KBM-7 (cell line): ENCODE data around the gene HMX2.
"Not testable (repeated sequence)": the region's sequence is repeated elsewhere in the genome, so short reads cannot be mapped to it uniquely, and the experiment has no call there.

Experiments
- DNase-seq: peaks from one replicate; pipeline ENCODE4 v3.0.0-alpha.2; 2015
- in situ Hi-C: fragments of 300-500 bp; cut with MboI; formaldehyde crosslinking; loops from 2 replicates; pipeline ENCODE4 v1.14.3; 2020; ENCODE audit warnings: low sequenced_read_pairs, low pct_unique_long_range_greater_than_20kb, mixed read lengths

HMX2 gene

GRCh38 chr10:123171616-123172015 is 23.7 kb downstream of the HMX2 start:
- in situ Hi-C loops, DNase-seq: not testable (repeated sequence)

GRCh38 chr10:123175389-123176387 is 27.8 kb downstream of the HMX2 start:
- no peak for DNase-seq
- in situ Hi-C loops = no loop called here

- in situ Hi-C loops = not testable (repeated sequence)
Observed at GRCh38 chr10:123178390-123178789, 30.5 kb downstream of the HMX2 start.

DNA sequence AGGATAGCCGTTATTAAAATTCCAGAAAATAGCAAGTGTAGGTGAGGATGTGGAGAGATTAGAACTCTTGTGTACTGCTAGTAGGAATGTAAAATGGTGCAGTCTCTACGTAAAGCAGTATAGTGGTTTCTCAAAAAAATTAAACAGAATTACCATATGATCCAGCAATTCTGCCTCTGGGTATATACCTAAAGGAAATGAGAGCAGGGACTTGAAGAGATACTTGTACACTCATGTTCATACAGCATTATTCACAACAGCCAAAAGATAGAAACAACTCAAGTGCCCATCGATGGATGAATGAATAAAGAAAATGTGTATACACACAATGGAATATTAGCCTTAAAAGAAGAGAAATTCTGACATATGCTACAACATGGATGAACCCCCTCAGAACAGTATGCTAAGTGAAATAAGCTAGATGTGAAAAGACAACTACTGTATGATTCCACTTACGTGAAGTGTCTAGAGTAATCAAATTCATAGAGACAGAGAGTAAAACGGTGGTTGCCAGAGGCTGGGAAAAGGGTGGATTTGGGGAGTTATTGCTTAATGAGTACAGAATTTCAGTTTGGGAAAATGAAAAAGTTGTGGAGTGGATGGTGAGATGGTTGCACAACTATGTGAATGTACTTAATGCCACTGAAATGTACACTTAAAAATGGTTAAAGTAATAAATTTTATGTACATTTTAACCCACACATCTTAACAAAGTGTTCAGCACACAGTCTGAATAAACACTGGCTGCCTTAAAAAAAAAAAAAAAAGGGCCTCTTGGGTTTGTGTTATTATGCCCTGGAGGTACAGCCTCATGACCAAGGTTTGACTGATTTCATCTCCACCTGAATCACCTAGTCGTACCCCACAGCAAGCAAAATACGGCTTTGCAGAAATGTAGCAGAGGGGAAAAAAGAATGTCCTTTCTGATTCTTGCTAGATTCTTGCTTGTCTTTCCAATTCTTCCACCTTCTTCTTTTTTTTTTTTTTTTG is 32.5 kb downstream of the HMX2 start:
- DNase-seq = no peak
- in situ Hi-C loops = no loop called here

More at GRCh38 chr10:123178390-123178789, 30.5 kb downstream of the HMX2 start:
- DNase-seq = not testable (repeated sequence)

DNA sequence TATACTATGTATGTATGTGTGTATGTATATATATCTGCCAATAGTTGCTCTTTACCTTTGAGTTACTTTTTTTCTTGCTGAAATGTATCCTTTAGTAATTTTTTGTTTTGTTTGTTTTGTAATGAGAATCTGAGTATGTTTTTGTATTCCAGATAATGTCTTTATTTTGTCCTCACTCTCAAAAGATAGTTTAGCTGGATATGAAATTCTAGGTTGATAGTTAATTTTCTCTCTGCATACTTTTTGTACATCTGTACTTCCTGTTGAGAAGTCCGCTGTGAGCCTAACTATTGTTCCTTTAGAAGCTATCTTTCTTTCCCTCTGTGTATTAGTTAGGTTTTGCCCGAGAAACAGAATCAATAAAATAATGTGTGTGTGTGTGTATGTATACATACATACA is 35.8 kb downstream of the HMX2 start:
- DNase-seq = no peak

DNA sequence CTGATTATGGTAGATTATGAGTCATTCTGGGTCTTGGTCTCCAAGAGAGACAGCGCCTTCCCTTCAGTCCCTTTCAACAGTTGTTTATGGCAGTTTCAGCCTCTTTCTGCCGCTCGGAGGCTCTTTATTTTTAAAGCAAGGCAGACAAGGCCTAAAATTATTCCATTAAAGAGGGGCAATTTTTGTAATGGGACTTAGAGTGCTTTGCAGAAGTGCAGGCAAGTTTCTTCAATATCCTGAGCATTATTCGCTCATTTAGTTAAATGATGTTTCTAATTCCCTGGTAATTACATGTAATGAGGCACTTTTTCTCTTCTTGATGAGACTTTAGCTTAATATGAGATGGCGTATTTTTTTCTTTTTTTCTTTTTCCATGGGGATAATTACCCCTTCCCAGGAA is 39.8 kb downstream of the HMX2 start:
- DNase-seq = no peak
- in situ Hi-C loops = no loop called here

More for the DNA sequence above, 35.8 kb downstream of the HMX2 start:
- in situ Hi-C loops = no loop called here

DNA sequence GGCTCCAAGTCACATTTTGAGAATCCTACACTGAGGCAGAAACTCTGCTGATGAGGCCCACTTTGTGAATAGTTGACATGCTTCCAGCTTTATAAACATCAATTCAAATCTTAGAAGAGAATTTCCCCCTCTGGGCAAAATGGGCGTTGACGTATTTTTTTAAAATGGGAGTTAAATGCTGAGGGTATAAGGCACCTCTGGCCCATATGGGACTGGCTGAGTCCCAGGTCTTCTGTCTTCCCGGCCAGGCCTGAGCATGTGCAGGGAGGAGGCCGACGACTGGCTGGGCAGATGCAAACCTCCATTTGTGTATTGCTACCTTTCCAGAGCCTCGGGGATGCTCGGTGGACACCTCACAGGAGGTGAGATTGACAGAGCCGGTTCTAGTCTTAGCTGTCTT is 44.0 kb downstream of the HMX2 start:
- DNase-seq = no peak
- in situ Hi-C loops = no loop called here

DNA sequence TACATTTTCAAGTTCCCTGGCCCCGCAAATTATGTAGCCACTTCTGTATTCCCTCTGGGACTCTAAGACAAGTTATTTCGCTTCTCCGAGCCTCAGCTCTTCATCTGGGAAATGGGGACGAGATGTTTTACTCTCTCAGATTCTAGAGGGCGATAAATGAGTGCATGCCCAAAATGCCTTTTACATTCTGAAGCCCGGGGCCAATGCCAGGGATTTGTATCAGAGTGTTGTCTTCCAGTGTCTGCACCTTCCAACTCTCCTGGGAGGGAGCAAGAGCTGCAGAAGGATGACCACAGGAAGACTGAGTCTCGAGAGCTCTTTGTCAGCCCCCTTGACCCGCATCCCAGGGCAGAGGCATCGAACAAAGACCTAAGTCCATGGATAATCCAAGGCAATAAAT is 46.1 kb downstream of the HMX2 start:
- DNase-seq = no peak
- in situ Hi-C loops = no loop called here
